ENCODE measurements around the gene RFX4.

Gene RFX4

DNA sequence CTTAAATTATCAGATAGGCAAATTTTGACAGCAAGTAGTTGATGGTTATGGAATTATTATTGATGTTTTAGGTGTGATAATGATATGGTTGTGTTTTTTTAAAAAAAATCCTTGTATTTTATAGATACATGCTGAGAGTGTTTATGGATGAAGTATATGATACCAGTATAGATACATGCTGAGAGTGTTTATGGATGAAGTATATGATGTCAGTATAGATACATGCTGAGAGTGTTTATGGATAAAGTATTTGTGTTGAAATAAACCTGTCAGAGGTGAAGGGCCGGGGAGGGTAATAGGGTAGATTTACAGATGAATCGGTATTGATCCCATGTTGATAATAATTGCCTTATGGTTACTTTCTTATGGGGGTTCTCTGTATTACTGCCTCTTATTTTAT is 6.0 kb upstream of the RFX4 start:
- no peak for DNase-seq (ENCODE audit: low read depth)
- no peak overlapping the region for H3K4me3 ChIP-seq (ENCODE audit: low read depth, low read length)
- TF ChIP-seq CTCF (IDR thresholded peaks at IDR 0.05; ENCODE audit: insufficient read depth, low read depth, low read length, missing control alignments) = no peak

GRCh38 chr12:106580671-106581508 is 1.9 kb upstream of the RFX4 start:
- H3K4me3 ChIP-seq (ENCODE audit: low read depth, low read length) = no peak overlapping the region
- DNase-seq (ENCODE audit: low read depth) = no peak

DNA sequence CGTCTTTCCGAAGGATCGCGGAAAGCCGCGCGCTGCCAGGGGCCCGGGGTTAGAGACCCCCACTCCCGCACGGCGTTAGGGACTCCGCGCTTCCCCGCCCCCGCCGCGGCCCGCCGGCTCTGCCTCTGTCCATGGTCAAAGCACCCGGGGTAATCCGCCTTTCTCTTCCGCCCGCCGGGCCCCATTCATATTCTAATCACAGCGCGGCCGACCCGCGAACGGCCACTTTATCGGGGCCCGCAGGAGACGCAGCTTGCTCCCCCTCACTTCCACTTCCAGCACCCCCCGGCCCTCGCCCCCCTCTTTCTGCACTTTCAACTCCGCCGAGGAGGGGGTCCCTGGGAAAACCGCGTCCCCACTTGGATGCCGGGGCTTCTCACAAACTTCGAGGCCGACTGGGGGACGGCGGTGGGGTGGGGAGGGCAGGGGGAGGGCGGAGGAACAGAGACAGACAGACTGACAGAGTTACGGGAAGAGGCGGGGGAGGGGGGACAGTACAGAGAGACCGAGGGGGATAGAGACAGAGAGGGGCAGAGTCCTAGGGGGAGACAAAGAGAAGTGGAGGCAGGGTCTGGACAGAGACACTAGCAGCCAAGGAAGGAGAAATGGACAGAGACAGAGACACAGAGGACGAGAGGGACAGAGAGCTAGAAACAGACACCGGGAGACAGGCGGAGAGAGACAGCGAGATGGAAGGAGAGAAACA is 1.1 kb upstream of the RFX4 start:
- no peak for TF ChIP-seq CTCF (IDR thresholded peaks at IDR 0.05; ENCODE audit: insufficient read depth, low read depth, low read length, missing control alignments)
- no peak overlapping the region for H3K4me3 ChIP-seq (ENCODE audit: low read depth, low read length)
- DNase-seq (ENCODE audit: low read depth) = no peak

More at GRCh38 chr12:106580671-106581508, 1.9 kb upstream of the RFX4 start:
- no peak for TF ChIP-seq CTCF (IDR thresholded peaks at IDR 0.05; ENCODE audit: insufficient read depth, low read depth, low read length, missing control alignments)

- DNase-seq (ENCODE audit: low read depth) = no peak
- no peak overlapping the region for H3K4me3 ChIP-seq (ENCODE audit: low read depth, low read length)
- no peak for TF ChIP-seq CTCF (IDR thresholded peaks at IDR 0.05; ENCODE audit: insufficient read depth, low read depth, low read length, missing control alignments)
Observed at GRCh38 chr12:106582249-106582591, 584 bp upstream of the RFX4 start.

DNA sequence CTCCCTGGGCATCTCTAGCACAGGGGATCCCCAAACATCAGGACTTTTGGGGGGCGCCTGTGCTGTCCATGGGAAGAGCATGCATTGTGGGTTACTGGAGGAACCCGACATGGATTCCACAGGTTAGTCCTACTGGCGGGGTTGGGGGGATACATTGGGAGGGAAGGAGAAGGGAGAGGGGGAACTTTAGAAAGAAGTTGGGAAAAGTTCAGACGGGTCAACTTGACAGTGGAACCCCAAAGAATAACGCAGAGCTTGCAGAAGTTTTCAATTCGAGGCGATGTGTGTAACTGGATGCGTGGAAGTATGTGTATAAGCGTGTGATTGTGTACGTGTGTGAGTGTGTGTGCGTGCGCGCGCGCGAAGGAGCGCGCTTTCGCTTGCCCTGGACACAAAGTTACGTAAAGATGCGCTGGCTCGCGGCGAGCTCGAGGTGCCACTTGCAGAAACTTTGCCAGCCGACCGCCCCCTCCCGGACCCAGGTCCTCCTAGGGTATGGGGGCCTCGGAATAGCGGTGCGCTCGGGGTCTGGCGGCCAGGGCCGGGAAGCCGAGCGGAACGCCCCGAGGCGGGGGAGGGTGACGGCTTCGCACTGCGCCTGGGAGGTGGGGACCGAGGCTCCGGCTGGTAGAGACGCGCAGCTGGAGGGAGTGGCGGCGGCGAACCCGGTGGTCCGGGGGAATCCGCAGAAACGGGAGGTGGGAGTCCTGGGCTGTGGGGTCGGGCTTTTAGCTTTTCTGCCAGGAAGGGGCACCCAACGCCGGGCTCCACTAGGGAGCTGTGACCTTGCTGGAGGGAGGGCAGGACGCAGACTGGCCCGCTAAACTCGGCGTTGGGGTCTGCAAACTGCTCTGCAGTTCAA is 669 bp downstream of the RFX4 start:
- no peak for DNase-seq (ENCODE audit: low read depth)
- no peak for TF ChIP-seq CTCF (IDR thresholded peaks at IDR 0.05; ENCODE audit: insufficient read depth, low read depth, low read length, missing control alignments)
- H3K4me3 ChIP-seq (ENCODE audit: low read depth, low read length) = no peak overlapping the region

- no peak overlapping the region for H3K4me3 ChIP-seq (ENCODE audit: low read depth, low read length)
- TF ChIP-seq CTCF (IDR thresholded peaks at IDR 0.05; ENCODE audit: insufficient read depth, low read depth, low read length, missing control alignments) = no peak
- no peak for DNase-seq (ENCODE audit: low read depth)
Observed at GRCh38 chr12:106584104-106585064, 1.6 kb downstream of the RFX4 start.
